Measurements from ENCODE around the gene TP73. TPM values are rescaled to one million over a fixed set of nuclear protein-coding genes. Genes with fewer than 3 reads are reported as not detected.

TP73 gene
- total RNA-seq, 2 donors from 2014 or later, result not detected

DNA sequence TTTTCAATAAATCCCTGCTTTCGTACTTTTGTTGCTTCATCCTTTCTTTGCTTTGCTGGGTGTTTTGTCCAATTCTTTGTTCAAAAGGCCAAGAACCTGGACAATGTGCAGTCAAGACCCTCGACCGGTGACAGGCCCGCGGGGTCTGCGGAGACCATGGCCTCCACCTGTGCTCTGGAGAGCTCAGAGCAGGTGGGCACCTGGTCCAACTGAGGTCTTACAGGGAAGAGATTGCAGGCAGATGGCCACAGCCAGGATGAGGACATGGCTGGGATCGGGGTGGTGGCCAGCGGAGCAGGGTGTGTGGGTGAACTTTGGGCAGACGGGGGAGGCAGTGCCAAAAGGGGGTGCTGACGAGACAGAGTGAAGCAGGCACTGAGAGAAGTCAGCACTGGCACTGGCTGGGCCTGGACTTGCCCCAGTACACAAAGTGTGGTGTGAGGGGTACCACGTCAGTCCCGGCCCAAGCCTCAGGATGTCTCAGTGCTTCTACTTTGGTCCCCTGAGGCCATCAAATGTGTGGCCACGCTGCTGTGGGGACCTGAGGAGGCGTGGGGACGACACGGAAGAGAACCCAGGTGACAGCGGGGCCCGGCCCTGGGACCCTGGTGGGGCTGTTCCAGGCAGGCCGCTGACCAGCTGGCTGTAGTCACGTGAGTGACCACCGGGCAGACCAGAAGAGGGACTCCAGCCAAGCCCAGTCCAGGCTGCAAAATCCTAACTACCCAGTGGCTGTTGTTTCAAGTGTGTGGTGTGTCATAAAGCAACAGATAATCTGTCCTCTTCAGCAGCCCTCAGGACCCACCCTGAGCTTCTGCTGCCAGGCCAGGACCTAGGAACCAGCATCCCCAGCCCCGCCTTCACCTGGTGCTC is 89.5 kb downstream of the TP73 start:
- DNase-seq (ENCODE audit: low spot score), result no peak
- H3K27me3 ChIP-seq (replicated peaks; ENCODE audit: insufficient read depth), result no peaks in the 10 kb centered on the region
- peaks cover 22% of the 10 kb centered on the region for H3K36me3 ChIP-seq
- no peak overlapping the region for H3K4me3 ChIP-seq
- TF ChIP-seq, protein P1, sequence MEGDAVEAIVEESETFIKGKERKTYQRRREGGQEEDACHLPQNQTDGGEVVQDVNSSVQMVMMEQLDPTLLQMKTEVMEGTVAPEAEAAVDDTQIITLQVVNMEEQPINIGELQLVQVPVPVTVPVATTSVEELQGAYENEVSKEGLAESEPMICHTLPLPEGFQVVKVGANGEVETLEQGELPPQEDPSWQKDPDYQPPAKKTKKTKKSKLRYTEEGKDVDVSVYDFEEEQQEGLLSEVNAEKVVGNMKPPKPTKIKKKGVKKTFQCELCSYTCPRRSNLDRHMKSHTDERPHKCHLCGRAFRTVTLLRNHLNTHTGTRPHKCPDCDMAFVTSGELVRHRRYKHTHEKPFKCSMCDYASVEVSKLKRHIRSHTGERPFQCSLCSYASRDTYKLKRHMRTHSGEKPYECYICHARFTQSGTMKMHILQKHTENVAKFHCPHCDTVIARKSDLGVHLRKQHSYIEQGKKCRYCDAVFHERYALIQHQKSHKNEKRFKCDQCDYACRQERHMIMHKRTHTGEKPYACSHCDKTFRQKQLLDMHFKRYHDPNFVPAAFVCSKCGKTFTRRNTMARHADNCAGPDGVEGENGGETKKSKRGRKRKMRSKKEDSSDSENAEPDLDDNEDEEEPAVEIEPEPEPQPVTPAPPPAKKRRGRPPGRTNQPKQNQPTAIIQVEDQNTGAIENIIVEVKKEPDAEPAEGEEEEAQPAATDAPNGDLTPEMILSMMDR (IDR thresholded peaks at IDR 0.05), result no peak
- no peak overlapping the region for H3K27ac ChIP-seq
- no peak for ATAC-seq (ENCODE audit: insufficient number of reproducible peaks, low FRiP score, low read depth)
- no peaks in the 10 kb centered on the region for H3K9me3 ChIP-seq
- peaks cover 3 to 10% of the 10 kb centered on the region in 2 donors for H3K4me1 ChIP-seq (ENCODE audit: control insufficient read depth in 1 of 2, low read depth in 2 of 2)

DNA sequence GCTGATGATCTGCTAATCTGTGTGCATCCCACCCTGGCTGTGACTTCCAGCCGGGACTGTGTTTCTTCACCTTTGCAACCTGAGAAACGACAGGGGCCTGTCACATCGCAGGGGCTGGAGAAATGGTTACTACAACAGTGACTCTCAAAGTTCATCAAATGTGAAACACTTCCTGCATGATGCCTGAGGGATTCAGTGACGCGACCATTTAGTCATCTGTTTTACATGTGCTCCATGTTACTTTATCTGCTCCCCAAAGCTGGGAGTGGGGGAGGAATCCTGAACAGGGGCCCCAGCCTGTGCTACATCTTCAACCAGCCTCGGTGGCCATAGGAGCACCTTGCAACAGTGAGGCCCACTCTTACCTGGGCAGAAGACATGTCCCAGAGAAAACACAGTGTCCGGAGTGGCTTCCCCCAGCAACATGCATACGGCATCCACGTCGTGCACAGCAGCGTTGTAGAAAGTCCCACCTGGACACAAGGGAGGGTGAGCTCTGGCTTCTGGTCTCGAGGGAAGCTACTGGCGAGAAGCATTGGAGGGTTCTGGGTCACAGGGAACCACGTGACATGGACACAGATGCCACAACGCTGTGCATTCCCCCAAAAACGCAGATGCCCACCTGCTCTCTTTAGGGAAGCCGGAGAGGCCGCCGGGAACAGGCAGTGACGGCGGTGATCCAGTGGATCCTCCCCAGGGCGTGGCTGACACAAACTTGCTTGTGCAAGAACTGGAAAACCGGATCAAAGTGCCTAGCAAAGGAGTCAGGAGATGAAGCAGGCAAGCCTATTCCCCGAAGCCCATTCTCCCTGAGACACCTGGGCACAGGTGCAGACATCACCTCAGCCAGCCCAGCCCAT is 90.4 kb downstream of the TP73 start:
- Histone ChIP-seq H3K9me3 (no peaks in the 10 kb centered on the region), H3K27ac (no peak overlapping the region), H3K27me3 (replicated peaks; ENCODE audit: insufficient read depth) (no peaks in the 10 kb centered on the region), H3K4me1 (ENCODE audit: control insufficient read depth in 1 of 2, low read depth in 2 of 2) (peaks cover 5 to 13% of the 10 kb centered on the region in 2 donors), H3K36me3 (peaks cover 22% of the 10 kb centered on the region), H3K4me3 (no peak overlapping the region)
- TF ChIP-seq, protein P1 (IDR thresholded peaks at IDR 0.05), result no peak
- no peak for ATAC-seq (ENCODE audit: insufficient number of reproducible peaks, low FRiP score, low read depth)
- DNase-seq (ENCODE audit: low spot score), result no peak

DNA sequence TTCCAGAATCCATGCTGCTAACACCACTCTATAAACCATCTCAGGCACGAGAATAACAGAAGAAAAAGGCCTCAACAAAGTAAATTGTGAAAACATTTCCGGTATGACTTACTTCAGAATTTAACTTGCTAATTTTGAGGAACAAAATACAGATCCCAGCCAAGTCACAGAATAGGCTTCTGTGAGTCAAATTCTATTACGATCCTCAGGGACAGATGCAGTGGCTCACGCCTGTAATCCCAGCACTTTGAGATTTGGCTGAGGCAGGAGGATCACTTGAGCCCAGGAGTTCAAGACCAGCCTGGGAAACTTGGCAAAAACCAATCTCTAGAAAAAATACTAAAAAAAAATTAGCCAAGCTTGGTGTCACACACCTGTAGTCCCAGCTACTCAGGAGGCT is 91.1 kb downstream of the TP73 start:
- peaks cover 18% of the 10 kb centered on the region for H3K36me3 ChIP-seq

DNA sequence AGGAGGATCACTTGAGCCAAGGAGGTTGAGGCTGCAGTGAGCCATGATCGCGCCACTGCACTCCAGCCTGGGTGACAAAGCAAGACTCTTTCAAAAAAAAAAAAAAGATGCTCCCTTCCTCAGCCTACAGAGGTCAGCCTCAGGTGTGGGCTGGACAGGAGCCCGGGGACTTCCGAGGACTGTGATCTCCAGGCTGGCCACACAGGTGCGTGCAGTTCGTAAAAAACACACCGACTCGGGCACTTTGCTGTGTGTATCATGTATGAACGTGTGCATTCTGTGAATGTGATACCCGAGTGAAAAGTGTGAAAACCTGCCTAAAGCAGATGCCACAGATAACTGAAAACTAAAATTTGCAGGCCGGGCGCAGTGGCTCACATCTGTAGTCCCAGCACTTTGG is 91.5 kb downstream of the TP73 start:
- Histone ChIP-seq H3K27ac (no peak overlapping the region), H3K4me3 (no peak overlapping the region), H3K36me3 (peaks cover 16% of the 10 kb centered on the region), H3K4me1 (ENCODE audit: control insufficient read depth in 1 of 2, low read depth in 2 of 2) (peaks cover 9 to 15% of the 10 kb centered on the region in 2 donors), H3K9me3 (no peaks in the 10 kb centered on the region), H3K27me3 (replicated peaks; ENCODE audit: insufficient read depth) (no peaks in the 10 kb centered on the region)
- TF ChIP-seq, protein P1 (IDR thresholded peaks at IDR 0.05), result no peak
- DNase-seq (ENCODE audit: low spot score), result no peak
- no peak for ATAC-seq (ENCODE audit: insufficient number of reproducible peaks, low FRiP score, low read depth)

More for the DNA sequence above, 91.1 kb downstream of the TP73 start:
- H3K27ac ChIP-seq, result no peak overlapping the region
- no peak for DNase-seq (ENCODE audit: low spot score)
- no peaks in the 10 kb centered on the region for H3K27me3 ChIP-seq (replicated peaks; ENCODE audit: insufficient read depth)
- TF ChIP-seq, protein P1 (IDR thresholded peaks at IDR 0.05), result no peak
- no peaks in the 10 kb centered on the region for H3K9me3 ChIP-seq
- H3K4me1 ChIP-seq (ENCODE audit: control insufficient read depth in 1 of 2, low read depth in 2 of 2), result peaks cover 9 to 15% of the 10 kb centered on the region in 2 donors
- no peak for ATAC-seq (ENCODE audit: insufficient number of reproducible peaks, low FRiP score, low read depth)
- no peak overlapping the region for H3K4me3 ChIP-seq

DNA sequence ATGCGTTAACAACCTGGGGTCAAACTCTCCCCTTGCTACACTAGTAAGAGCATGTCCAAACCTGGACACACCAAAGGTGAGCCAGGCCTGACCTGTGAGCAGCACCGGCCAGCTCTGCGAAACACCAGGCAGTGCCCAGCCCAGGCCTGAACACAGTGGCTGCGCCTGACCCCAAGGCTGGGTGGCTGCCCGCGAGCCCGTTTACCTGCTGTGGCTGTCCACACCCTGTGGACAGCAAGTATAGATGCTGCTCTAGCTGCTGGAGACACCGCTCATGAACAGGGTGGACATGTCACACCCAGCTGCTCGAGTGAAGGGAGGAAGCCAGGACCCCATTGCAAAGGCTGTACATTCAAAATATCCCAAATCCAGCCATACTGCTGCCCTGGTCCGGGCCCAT is 92.3 kb downstream of the TP73 start:
- TF ChIP-seq, protein P1 (IDR thresholded peaks at IDR 0.05), result no peak
- no peak for ATAC-seq (ENCODE audit: insufficient number of reproducible peaks, low FRiP score, low read depth)
- no peak overlapping the region for H3K27ac ChIP-seq
- H3K4me1 ChIP-seq (ENCODE audit: control insufficient read depth in 1 of 2, low read depth in 2 of 2), result peaks cover 9 to 15% of the 10 kb centered on the region in 2 donors
- H3K27me3 ChIP-seq (replicated peaks; ENCODE audit: insufficient read depth), result no peaks in the 10 kb centered on the region
- H3K4me3 ChIP-seq, result no peak overlapping the region
- H3K36me3 ChIP-seq, result peaks cover 16% of the 10 kb centered on the region
- H3K9me3 ChIP-seq, result no peaks in the 10 kb centered on the region
- no peak for DNase-seq (ENCODE audit: low spot score)

Measured in thoracic aorta (tissue), 2 donors.